Prostate gland (tissue), 2 donors: ENCODE results near the gene POLR1A. TPM values are rescaled to one million over a fixed set of nuclear protein-coding genes. Genes with fewer than 3 reads are reported as not detected.
A peak's percentile ranks its signal among the peaks of the same experiment; 100 is the strongest.

Experiments
- DNase-seq: peaks from one replicate; pipeline ENCODE4 v3.0.0-alpha.2; 2019; ENCODE audit warnings: low spot score
- H3K27ac ChIP-seq, 2 donors: fragments of 200-600 bp; sonication (generic); 2 replicates each; pipeline ENCODE4 v1.5.1; 2017 to 2019
- H3K27me3 ChIP-seq: fragments of 200-600 bp; sonication (generic); replicated peaks from 2 replicates; pipeline ENCODE4 v1.5.1; 2019; ENCODE audit not compliant: insufficient read depth
- H3K36me3 ChIP-seq, 2 donors: fragments of 200-600 bp; sonication (generic); 1 replicate in 1 of 2; 2 replicates in 1 of 2; pipeline versions ENCODE4 v1.5.1 to v1.8.1; 2017 to 2019
- H3K4me1 ChIP-seq: fragments of 200-600 bp; sonication (generic); replicated peaks from 2 replicates; pipeline ENCODE4 v1.5.1; 2019
- H3K4me3 ChIP-seq, 2 donors: fragments of 200-600 bp; sonication (generic); 2 replicates each; pipeline ENCODE4 v1.5.1; 2017 to 2019
- H3K9me3 ChIP-seq: fragments of 200-600 bp; sonication (generic); 2 replicates; pipeline ENCODE4 v1.5.1; 2017
- CTCF ChIP-seq, 4 experiments: fragments of 200-600 bp in 2 of 4; fragments of 450-650 bp in 2 of 4; sonication (generic) in 2 of 4; IDR thresholded peaks; 1 replicate in 3 of 4; 2 replicates in 1 of 4; pipeline ENCODE4 v1.5.1; 2016 to 2019; ENCODE audit warnings: antibody characterized with exemption in 4 of 4, mild to moderate bottlenecking in 2 of 4, moderate library complexity in 2 of 4
- POLR2A ChIP-seq: fragments of 450-650 bp; IDR thresholded peaks from one replicate; pipeline ENCODE4 v1.6.1; 2016; ENCODE audit warnings: antibody characterized with exemption, mild to moderate bottlenecking
- POLR2AphosphoS5 ChIP-seq: sonication (generic); formaldehyde crosslinking; IDR thresholded peaks from one replicate; pipeline ENCODE4 v1.6.1; 2017; ENCODE audit warnings: antibody characterized with exemption
- WGBS: methylation state at CpG from one replicate; pipeline ENCODE4 v1.1.5; 2018; 5-methylcytosine and 5-hydroxymethylcytosine counted together
- intact Hi-C: fragments of 100-400 bp; cut with DNase I; formaldehyde crosslinking; loops from one replicate; pipeline ENCODE4 v1.14.2; 2022
- total RNA-seq, 2 donors: library from RNA; depleted of rRNA; stranded (reverse); fragments of >200 nt; gene quantifications; one replicate each; pipeline ENCODE4 v1.1.0, GENCODE V29; 2016

Gene POLR1A
- total RNA-seq, 2 donors from 2014 or later, result 13.0 to 27.4 TPM

GRCh38 chr2:86123328-86123925 lies 17.7 kb upstream of the POLR1A start:
- TF ChIP-seq POLR2A (no peak), POLR2AphosphoS5 (no peak), CTCF (IDR thresholded peaks at IDR 0.05) (no peak)
- intact Hi-C loops, result no loop called here
- H3K4me1 ChIP-seq, result no peaks in the 10 kb centered on the region
- WGBS, result 93% methylated on average over 5 of the region's 5 CpGs
- H3K27ac ChIP-seq, result no peak overlapping the region
- no peaks in the 10 kb centered on the region for H3K9me3 ChIP-seq
- no peaks in the 10 kb centered on the region for H3K27me3 ChIP-seq
- no peak overlapping the region for H3K4me3 ChIP-seq
- H3K36me3 ChIP-seq, result peaks cover 0 to 10% of the 10 kb centered on the region in 2 donors
- no peak for DNase-seq

- intact Hi-C loops, result no loop called here
- Histone ChIP-seq H3K27ac (no peak overlapping the region), H3K4me1 (no peaks in the 10 kb centered on the region), H3K27me3 (no peaks in the 10 kb centered on the region), H3K9me3 (no peaks in the 10 kb centered on the region), H3K4me3 (no peak overlapping the region), H3K36me3 (peaks cover 3 to 16% of the 10 kb centered on the region in 2 donors)
- WGBS, result 93% methylated on average over 2 of the region's 2 CpGs
- no peak for TF ChIP-seq POLR2A
- TF ChIP-seq CTCF (IDR thresholded peaks at IDR 0.05), result no peak
- TF ChIP-seq POLR2AphosphoS5, result no peak
- no peak for DNase-seq
Observed at GRCh38 chr2:86118130-86118529, 12.4 kb upstream of the POLR1A start.

- WGBS, result 18% methylated on average over 5 of the region's 5 CpGs
- DNase-seq, result no peak
- Histone ChIP-seq H3K4me3 (peak overlapping the region; percentile 70 to 83), H3K27me3 (no peaks in the 10 kb centered on the region), H3K4me1 (peaks cover 4% of the 10 kb centered on the region), H3K9me3 (no peaks in the 10 kb centered on the region), H3K36me3 (no peaks in the 10 kb centered on the region), H3K27ac (no peak overlapping the region)
- intact Hi-C loops, result no loop called here
- TF ChIP-seq CTCF (IDR thresholded peaks at IDR 0.05) (no peak), POLR2A (no peak), POLR2AphosphoS5 (no peak)
Observed at GRCh38 chr2:86107031-86107430, 1.3 kb upstream of the POLR1A start.

- intact Hi-C loops, result no loop called here
- peak; percentile 94 for DNase-seq
- Histone ChIP-seq H3K36me3 (no peaks in the 10 kb centered on the region), H3K27me3 (no peaks in the 10 kb centered on the region), H3K9me3 (no peaks in the 10 kb centered on the region), H3K27ac (peak within 1 kb of the TSS; percentile 78 to 81), H3K4me1 (peaks cover 4% of the 10 kb centered on the region), H3K4me3 (peak within 1 kb of the TSS; percentile 70 to 83)
- peak; percentile 85 for TF ChIP-seq POLR2AphosphoS5
- peak; percentile 62 for TF ChIP-seq POLR2A
- TF ChIP-seq CTCF (IDR thresholded peaks at IDR 0.05), result peak in 1 of 4 experiments; percentile 3
- WGBS, result under 1% methylated on average over 44 of the region's 44 CpGs
Observed at GRCh38 chr2:86105969-86106945, 571 bp upstream of the POLR1A start, which contains the start of gene PTCD3. Gene PTCD3, plus strand, starts transcription at chr2:86106235. Its CDS starts 13 bp downstream, at chr2:86106248.
